HG03469 (cell line): ENCODE measurements around the gene RAB29.
A peak's percentile ranks its signal among the peaks of the same experiment; 100 is the strongest.
"Not testable (repeated sequence)": the region's sequence is repeated elsewhere in the genome, so short reads cannot be mapped to it uniquely, and the experiment has no call there.

ENCODE experiments used
- ATAC-seq: cut with Tn5 transposase; IDR thresholded peaks from one replicate; pipeline ENCODE4 v1.9.1; 2021; ENCODE audit warnings: mild to moderate bottlenecking, moderate library complexity, moderate number of reproducible peaks; ENCODE audit not compliant: unreplicated experiment

RAB29 gene

GRCh38 chr1:205775015-205775716 is at the start of gene RAB29:
TSS of gene RAB29 (minus strand) at chr1:205775482. CDS start at chr1:205774956, 526 bp downstream.
- peak; percentile 40 for ATAC-seq

DNA sequence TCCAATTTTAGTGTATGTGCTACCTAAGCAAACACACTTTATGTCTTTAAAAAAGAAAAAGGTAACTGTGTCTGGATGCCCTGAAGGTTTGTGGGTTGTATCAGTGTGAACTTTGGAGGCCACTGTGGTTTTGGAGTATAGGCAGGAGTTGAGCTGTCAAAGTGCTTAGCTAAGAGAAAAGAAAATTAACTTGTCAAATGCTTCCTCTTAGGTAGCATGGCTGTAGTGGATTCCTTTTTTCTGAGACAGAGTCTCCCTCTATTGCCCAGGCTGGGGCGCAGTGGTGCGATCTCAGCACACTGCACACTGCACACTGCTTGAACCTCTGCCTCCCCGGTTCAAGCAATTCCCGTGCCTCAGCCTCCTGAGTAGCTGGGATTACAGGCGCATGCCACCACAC is 48.9 kb upstream of the RAB29 start:
- no peak for ATAC-seq

DNA sequence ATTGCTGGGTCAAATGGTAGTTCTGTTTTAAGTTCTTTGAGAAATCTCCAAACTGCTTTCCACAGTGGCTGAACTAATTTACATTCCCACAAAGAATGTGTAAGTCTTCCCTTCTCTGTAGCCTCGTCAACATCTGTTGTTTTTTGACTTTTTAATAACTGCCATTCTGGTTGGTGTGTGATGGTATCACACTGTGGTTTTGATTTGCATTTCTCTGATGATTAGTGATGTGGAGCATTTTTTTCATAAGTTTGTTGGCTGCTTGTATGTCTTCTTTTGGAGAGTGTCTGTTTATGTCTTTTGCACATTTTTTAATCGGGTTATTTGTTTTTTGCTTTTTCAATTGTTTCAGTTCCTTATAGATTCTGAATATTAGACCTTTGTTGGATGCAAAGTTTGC is 48.0 kb upstream of the RAB29 start:
- not testable (repeated sequence) for ATAC-seq

DNA sequence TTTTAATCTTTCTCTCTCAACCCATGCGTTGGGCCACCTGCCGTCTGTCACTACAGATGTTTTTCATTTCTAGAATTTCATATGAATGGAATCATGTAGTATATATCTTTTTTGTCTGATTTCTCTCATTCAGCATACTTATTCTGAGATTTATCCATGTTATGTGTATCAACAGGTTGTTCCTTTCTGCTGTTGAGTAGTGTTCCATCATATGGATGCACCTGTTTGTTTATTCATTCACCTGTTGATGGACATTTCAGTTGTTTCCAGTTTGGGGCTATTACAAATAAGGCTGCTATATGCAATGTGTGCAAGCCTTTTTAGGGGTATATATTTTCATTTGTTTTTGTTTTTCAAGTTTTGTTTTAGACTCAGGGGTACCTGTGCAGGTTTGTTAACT is 47.1 kb upstream of the RAB29 start:
- no peak for ATAC-seq

GRCh38 chr1:205817988-205818387 is 42.7 kb upstream of the RAB29 start:
- no peak for ATAC-seq

DNA sequence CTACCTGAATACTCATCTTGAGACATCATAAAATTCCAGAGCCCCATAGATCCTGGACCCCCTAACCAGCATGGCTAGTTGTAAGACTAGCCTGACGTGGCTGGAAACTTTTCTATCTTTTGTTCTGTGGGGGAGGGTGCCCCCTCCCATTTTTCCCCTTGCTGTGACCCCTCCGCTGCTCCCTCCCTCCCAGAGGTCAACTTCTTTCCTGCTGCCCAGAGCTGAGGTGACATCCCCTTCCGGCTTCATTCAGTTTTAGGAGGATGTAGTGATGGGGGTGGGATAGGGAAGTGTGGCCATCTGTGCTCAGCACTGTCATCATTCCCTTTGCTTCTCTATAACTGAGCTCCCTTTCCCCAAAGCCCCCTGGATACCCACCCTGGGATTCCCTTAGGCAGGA is 42.1 kb upstream of the RAB29 start:
- ATAC-seq, result no peak

DNA sequence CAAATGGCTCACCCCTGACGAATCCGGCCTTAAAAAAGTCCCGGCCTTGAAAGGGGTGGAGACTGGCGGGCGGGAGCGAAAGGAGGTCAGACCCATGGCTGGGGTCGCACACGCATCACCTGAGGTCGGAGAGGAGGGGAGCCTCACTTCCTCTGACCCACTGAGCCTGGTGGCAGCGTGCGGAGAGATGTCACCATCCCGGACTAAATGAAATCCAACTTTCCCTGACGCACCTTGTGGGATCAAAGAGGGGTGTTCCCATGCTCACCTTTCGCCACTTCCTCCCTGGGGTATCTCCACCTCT is 38.4 kb upstream of the RAB29 start:
- no peak for ATAC-seq

DNA sequence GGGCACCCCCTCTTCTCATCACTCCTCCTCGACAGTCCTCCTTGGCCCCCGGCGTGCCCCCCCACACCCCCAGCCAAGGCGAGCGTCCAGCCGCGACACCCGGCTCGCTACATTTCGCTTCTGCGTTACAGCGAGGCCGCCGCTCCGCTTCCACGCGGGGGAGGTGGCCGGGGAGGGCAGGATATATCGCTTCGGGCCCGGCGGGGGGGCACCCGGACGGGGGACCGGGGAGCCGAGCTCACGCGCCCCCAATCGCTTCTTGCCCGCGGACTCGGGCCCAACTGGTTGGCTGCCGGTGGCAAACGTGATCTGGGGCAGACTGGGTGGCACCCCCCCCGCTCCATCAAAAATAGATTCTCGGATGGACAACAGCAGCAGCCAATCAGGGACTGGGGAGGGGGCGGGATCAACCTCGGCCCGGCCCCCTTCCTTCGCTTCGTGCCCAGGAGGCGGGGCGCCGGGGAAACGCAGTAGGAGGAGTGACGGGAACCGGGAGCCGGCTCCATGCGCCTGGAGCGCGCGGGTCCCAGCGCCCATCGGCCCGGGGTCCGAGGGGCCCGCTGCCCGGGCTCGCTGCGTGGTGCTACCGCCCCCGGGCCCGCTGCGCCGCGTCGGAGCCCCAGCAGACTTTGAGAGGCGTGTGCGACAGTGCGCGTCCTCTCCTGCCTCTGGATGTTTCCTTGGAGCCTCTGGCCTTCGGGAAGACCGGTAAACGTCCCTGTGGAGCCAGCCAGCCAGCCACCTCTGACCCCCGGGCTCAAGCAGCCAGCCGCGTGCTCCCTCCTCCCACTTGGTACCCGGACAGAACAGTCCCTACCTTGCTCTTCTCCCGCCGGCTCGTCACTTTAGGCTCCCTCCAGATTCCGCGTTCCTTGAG is 37.8 kb upstream of the RAB29 start, which contains the start of gene SLC41A1:
TSS of gene SLC41A1 (minus strand) at position 321 of the 877 bp plus-strand sequence. CDS start 2,757 bp downstream, outside the sequence.
- ATAC-seq, result peak; percentile 66

DNA sequence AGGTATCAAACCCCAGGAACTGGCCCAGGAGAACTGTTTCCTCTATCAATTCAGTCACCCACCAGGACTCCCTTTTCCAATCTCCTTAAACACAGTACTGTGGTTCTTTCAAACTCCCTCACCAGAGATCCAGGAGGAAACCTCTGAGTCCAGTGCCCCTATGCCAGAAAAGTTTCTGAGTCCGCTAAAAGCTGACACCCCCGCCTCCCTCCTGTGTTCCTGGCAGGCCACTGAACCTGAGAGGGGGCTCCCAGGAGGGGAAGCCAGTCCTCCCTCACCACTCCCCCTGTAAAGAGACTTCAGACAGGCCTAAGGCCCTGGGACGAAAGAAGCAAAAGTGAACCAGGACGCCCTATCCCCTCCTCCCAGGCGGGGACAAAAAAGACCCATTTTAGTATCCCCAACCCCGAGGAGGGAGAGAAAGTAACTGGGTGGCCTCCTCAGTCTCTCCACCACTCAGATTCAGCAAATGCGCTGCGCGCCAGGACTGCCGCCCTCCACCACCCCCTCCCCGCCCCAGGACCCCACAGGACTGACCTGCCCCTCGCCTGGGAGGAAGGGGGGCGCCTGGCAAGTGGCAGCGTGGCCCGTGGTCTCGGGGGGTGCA is 37.1 kb upstream of the RAB29 start:
- ATAC-seq, result no peak

DNA sequence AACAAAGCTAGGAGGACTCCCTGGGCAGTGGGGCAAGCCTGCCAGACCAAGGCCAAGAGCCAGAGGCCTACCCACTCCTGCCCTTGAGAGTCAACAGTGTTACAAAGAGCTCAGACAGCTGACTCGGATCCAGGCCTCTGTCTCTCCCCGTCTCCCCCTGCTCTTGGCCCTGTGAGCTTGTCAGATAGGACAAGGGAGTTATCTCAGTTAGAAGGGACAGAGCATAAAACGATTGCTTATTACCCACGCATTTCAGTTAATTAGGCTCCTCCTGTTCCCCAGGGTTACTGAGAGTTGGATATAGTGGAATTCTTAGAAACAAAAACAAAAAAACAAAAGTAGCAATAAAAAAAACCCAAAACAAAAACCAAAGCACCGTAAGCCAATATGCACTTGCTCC is 36.4 kb upstream of the RAB29 start:
- no peak for ATAC-seq

- no peak for ATAC-seq
Measured at GRCh38 chr1:205810448-205811157, 35.3 kb upstream of the RAB29 start.

DNA sequence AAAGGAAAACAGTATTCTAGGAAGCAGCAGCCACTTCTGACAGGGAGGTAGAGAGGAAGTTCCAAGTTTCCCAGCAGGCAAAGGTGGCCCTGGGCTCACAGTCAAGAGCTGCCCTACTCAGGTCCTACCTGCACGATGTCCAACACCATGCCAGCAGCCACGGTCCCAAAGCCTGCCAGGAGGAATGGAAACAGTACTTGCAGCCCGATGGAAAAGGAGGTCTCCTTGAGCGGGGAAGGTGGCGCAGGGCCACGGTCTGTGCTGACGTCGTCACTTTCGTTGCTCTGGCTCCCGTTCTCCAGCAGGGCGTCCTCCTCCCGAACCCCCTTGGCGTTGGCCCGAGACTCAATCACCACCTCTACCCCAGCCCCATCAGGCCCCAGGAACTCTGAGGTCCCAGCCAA is 34.7 kb upstream of the RAB29 start:
- ATAC-seq, result no peak

- ATAC-seq, result no peak
Measured at GRCh38 chr1:205809469-205809868, 34.2 kb upstream of the RAB29 start.

GRCh38 chr1:205805082-205805711 is 29.9 kb upstream of the RAB29 start:
- ATAC-seq, result no peak

DNA sequence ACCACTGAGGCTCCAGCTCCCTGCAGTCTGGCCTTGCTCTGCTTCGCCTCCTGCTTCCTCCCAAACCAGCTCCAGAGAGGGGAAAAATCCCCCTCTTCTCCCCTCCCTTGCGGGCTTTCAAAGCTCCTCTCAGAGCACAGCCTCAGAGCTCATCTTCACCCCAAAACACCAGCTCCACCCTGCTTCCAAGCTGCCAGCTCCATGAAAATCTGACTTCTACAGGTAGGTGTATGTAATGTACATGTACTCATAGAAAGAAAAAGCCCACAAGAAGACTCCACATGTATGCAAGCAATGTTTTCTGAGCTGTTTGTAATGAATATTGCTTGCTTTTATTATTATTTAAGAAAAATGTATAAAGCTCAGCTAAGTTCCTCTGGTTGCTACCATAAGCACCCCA is 29.3 kb upstream of the RAB29 start:
- ATAC-seq, result no peak

- ATAC-seq, result no peak
Measured at GRCh38 chr1:205803986-205804385, 28.7 kb upstream of the RAB29 start.

- no peak for ATAC-seq
Measured at GRCh38 chr1:205802060-205802459, 26.8 kb upstream of the RAB29 start.

DNA sequence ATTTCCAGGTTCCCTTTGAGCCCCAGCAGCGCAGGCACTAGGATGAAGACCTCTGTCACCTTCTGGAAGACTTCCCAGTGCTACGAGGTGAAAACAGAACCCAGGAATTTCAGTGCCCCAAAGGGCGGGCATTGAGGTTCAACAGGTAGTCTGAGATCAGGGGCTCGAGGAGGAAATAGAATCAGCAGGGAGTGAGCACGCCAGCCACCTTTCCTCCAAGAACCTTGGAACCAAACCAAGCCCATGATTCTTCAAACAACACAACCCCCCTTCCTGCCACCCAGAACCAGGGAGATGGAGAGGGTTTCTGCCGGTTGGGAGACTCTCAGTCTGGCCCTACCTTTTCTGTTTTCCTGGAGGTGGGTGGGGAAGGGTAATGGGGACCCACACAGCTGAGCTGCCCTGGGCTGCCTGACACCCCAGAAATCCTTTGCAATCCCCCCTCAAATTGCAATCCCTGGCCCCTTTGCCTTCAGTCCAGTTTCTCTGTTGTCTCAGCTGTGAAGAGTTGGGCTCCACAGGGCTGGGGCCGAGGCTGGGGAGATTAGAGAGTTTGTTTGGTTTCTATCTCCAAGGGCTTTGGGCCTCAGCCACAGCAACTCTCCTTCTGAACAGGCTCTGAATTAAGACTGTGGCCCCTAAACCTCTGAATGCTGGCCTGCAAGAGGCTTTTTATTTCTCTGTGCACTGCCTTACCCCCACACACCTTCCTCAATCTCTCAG is 25.9 kb upstream of the RAB29 start:
- ATAC-seq, result no peak

GRCh38 chr1:205800427-205800826 is 25.1 kb upstream of the RAB29 start:
- ATAC-seq, result no peak

DNA sequence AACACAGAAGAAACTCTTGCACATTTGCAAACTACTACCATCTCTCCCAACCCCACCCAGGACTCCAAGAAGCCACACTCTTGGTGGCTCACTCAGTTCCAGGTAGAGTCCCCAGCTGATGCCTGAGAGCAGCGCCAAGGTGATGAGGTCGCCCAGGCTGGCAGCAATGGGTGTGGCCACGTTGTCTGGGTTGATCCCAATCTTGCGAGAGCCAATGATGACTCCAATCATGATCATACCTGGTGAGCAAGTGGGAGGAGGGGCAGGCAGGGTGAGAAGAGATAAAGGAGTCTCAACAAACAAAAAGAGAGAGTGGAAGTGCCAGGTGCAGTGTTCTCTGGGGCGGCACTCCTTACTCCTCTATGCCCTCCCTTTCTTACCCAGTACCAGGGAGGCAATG is 23.3 kb upstream of the RAB29 start:
- no peak for ATAC-seq
